Activated CD4-positive, alpha-beta memory T cell treated with anti-CD3 and anti-CD28 coated beads, Interleukin-2, amount 10 ng/mL, durations not matched to agents 7 days and 5 days (primary cell): ENCODE measurements around the gene COMMD1. TPM values are rescaled to one million over a fixed set of nuclear protein-coding genes. Genes with fewer than 3 reads are reported as not detected.
"Not testable (repeated sequence)": the region's sequence is repeated elsewhere in the genome, so short reads cannot be mapped to it uniquely, and the experiment has no call there.

ENCODE experiments used
- CTCF ChIA-PET: fragments of 350-600 bp; sonication (Branson Sonifier 250); formaldehyde crosslinking; loops from one replicate; lab custom pipeline; 2021; ENCODE audit warnings: antibody characterized with exemption, inconsistent platforms; lab: Charles Lee
- POLR2A ChIA-PET: fragments of 350-600 bp; sonication (Branson Sonifier 250); formaldehyde crosslinking; loops from one replicate; lab custom pipeline; 2021; ENCODE audit warnings: antibody characterized with exemption; lab: Charles Lee
- DNase-seq: peaks from one replicate; pipeline ENCODE4 v3.0.0-alpha.2; 2020
- H3K27ac Mint-ChIP-seq: one replicate; pipeline ENCODE4 v1.8.0; 2021; ENCODE audit warnings: mild to moderate bottlenecking, mixed read lengths
- H3K27me3 Mint-ChIP-seq: one replicate; pipeline ENCODE4 v1.8.0; 2021; ENCODE audit warnings: mixed read lengths
- H3K36me3 Mint-ChIP-seq: one replicate; pipeline ENCODE4 v1.8.0; 2021; ENCODE audit warnings: low read depth, mixed read lengths
- H3K4me1 Mint-ChIP-seq: one replicate; pipeline ENCODE4 v1.8.0; 2021; ENCODE audit warnings: mixed read lengths
- H3K4me3 Mint-ChIP-seq: one replicate; pipeline ENCODE4 v1.8.0; 2021; ENCODE audit warnings: mild to moderate bottlenecking, mixed read lengths
- H3K9me3 Mint-ChIP-seq: one replicate; pipeline ENCODE4 v1.8.0; 2021; ENCODE audit warnings: mixed read lengths
- total RNA-seq, 2 experiments: library from RNA; stranded (reverse); gene quantifications; one replicate each; pipeline ENCODE4 v1.2.3, GENCODE V29; 2021

The COMMD1 gene
- total RNA-seq, 2 experiments from 2014 or later = 25.4 to 26.9 TPM

DNA sequence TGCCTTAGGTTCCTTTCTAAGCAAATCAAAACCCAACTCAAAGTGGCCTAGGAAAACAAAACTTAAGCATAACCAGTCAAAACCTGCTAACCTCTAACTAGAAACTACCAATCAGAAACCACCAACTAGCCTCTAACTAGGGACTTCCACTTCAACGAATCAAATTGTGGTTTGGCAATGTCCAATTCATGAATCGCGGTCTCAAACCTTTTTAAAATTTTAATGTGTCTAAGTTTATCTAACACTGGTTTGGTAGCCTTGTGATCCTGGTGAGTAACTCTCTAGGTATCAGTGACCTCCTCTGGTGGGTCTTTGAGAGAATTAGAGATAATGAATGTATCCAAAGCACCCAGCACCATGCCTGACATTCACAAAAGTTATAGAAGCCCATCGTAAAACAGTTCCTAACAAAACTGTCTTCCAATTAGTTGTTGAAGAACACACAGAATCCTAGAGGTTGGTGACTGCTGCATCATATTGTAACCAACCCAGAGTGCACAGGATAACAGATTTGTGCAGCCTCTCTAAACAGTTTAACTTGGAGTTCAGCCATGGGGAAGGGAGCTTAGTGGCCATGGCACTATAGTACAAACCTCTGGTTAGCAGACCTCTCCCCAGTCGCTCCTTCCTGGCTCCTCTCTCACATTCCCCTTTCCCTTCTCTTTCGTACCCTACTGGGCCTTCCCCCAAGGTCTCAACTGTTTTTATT, 245.3 kb downstream of the COMMD1 start:
- CTCF ChIA-PET = no interaction called here
- no peak for DNase-seq

DNA sequence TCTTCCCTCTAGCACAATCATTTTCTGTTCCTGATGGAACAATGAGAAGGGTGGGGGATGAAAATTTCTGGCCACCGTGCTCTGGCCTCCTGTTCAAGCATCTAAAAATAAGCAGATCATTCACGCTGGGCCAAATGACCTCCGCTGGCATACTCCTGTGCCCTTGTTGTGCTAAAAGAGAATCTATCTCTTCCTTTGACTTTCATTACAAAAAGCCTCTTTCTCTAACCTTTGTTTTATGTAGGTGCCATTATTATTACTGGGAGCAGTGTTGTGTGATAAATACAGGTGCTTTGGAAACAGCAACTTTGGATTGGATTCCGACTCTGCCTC, 245.8 kb downstream of the COMMD1 start:
- H3K9me3 Mint-ChIP-seq = no peaks in the 10 kb centered on the region
- POLR2A ChIA-PET = no interaction called here
- no peak overlapping the region for H3K4me3 Mint-ChIP-seq
- H3K36me3 Mint-ChIP-seq = peaks cover 2% of the 10 kb centered on the region
- DNase-seq = no peak
- no peak overlapping the region for H3K27ac Mint-ChIP-seq
- peaks cover 5% of the 10 kb centered on the region for H3K4me1 Mint-ChIP-seq
- CTCF ChIA-PET = no interaction called here
- H3K27me3 Mint-ChIP-seq = no peaks in the 10 kb centered on the region

More for the DNA sequence above, 245.3 kb downstream of the COMMD1 start:
- Mint-ChIP-seq H3K9me3 (no peaks in the 10 kb centered on the region), H3K36me3 (peaks cover 2% of the 10 kb centered on the region), H3K27ac (no peak overlapping the region), H3K4me1 (peaks cover 5% of the 10 kb centered on the region), H3K4me3 (no peak overlapping the region), H3K27me3 (no peaks in the 10 kb centered on the region)
- POLR2A ChIA-PET = no interaction called here

DNA sequence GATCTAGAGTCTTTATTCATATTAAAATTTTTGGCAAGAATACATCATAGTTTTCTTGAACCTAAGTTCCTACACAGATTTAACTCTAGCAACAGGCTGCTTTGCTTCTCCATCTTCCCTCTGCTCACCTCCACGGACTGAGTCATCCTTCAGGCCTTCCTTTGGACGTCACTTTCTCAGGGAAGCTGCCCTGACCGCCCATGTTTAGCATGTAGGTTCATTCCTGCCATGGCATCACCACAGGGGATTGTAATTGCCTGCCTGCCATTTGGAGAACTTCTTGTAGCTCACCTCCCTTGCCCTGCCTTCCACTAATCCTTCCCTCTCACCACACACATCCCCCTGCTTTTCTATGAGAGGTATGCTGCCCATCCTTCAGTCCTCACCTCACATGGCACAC, 246.5 kb downstream of the COMMD1 start:
- Mint-ChIP-seq H3K27me3 (no peaks in the 10 kb centered on the region), H3K27ac (no peak overlapping the region), H3K4me1 (peaks cover 5% of the 10 kb centered on the region), H3K9me3 (no peaks in the 10 kb centered on the region), H3K4me3 (no peak overlapping the region), H3K36me3 (peaks cover 2% of the 10 kb centered on the region)
- DNase-seq = no peak
- POLR2A ChIA-PET = no interaction called here
- CTCF ChIA-PET = no interaction called here

DNA sequence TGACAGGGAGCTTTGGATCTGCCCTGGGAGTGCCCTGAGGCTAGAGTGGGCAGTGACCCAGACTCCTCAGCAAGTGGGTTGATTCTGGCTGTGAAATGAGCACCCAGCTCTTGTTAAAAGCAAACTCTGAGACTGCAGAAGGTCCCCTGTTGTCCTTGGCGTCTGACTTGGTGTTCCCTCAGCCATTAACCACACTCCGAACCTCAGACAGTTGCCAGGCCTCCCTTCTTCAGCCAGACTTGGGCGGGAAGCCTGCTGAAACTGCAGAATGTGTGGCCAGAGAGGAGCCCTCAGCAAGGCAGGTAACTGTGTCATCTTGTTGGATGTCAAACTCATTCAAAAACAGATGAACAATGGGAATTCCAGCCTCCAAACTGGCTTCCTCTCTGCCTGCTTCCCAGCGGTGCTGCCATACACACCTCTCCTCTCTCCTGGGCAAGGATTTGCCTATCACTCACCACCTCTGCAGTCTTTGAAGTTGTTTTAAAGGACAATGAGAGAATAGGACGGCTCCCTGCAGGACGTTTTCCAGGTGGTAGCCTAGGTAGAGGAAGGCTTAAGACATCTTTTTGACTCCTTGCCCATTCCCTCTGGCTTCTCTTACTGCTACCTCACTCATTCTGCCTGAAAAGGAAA, 251.5 kb downstream of the COMMD1 start:
- ChIA-PET CTCF (no interaction called here), POLR2A (no interaction called here)
- Mint-ChIP-seq H3K4me3 (no peak overlapping the region), H3K4me1 (no peaks in the 10 kb centered on the region), H3K27ac (no peak overlapping the region), H3K9me3 (no peaks in the 10 kb centered on the region), H3K27me3 (no peaks in the 10 kb centered on the region), H3K36me3 (no peaks in the 10 kb centered on the region)
- DNase-seq = no peak

DNA sequence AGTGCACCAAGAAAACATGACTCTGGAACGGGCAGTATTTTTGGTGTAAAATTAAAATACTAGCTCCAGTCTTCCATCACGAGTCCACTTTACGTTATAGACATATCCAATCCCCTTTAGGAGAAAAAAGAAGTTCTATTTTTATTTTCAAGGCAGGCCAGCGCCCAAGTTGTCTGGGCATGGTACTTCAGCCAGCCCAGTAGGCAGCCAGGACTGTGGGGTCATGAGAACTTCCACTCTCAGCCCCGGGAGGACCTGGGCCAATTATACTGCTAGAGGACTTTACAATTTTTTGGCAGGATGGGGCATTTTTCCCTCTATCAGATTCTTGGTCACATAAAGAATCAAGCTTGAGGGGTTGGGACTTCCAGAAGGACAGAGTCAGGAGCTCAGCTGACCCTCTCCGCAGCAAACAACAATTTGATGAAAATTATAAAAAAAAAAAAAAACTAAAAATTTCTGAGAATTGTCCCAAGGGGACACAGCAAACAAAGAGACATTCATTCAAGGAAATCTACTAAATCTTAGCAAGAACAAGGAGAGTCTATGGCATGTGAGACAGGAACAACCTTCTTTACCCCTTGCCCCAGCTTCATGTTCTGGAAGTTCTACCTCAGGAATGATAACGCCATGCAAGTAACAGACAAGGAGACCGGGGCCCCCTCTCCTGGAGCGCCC, 253.1 kb downstream of the COMMD1 start:
- Mint-ChIP-seq H3K27me3 (no peaks in the 10 kb centered on the region), H3K36me3 (no peaks in the 10 kb centered on the region), H3K4me3 (no peak overlapping the region), H3K27ac (no peak overlapping the region), H3K9me3 (no peaks in the 10 kb centered on the region), H3K4me1 (no peaks in the 10 kb centered on the region)
- ChIA-PET POLR2A (no interaction called here), CTCF (no interaction called here)
- DNase-seq = no peak

DNA sequence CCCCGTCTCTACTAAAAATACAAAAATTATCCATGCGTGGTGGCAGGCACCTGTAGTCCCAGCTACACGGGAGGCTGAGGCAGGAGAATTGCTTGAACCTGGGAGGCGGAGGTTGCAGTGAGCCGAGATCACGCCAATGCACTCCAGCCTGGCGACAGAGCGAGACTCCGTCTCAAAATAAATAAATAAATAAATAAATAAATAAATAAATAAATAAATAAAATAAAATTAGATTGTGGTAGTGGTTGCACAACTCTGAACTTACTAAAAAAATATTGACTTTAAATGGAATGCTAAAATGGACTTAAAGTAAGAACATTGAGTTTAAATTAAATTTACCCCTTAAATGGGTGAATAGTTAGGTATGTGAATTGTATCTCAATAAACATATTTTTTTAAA, 255.2 kb downstream of the COMMD1 start:
- POLR2A ChIA-PET, H3K36me3 Mint-ChIP-seq, DNase-seq, H3K27me3 Mint-ChIP-seq, H3K4me1 Mint-ChIP-seq, H3K9me3 Mint-ChIP-seq, CTCF ChIA-PET, H3K27ac Mint-ChIP-seq, H3K4me3 Mint-ChIP-seq: not testable (repeated sequence)

DNA sequence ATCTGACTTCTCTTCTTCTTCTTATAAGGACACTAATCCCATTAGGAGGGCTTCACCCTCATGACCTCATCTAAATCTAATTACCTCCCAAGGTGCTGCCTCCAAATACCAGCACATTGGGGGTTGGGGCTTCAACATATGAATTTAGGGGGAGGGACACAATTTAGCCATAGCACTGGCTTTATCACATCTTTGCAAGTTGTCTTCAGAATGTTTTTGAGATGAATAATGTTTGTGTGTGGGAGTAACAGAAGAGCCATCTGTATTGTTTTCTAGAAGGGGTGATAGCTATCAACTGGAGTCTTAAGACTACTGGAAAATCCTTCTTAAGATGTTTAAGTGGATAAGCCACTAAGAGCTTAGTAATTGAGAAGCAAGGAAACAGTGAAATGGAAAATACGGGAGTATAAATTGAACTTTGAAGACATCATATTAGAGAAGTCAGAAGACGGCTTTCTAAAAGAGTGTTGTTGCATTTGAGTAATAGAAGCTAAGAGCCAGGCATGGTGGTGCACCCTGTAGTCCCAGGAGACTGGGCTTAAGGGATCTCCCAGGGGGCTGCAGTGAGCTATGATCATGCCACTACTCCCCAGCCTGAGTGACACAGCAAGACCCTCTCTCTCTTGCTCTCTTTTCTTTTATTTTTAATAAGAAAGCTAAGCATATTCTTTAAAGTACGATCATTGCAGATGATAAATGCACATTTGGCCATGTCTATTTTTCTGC, 257.8 kb downstream of the COMMD1 start:
- Mint-ChIP-seq H3K36me3 (no peaks in the 10 kb centered on the region), H3K27ac (no peak overlapping the region)
- CTCF ChIA-PET = no interaction called here

DNA sequence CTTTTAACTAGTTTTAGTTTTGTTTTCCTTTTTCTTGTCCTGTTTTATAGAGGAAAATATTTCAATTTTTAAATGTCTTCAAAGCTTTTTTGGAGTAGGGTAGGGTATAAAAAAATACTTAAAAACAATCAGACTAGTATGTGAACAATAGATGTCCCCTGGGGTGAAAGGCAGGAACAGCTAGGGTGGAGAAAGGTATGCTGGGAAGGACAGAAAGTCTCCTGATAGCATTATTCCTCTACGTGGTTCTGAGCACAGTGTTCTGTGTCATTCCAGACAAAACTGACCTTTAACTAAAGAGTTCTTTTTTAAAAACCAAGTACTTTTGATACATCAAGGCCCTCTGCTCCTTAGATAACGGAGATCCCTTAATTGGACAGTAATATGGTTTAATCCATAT, 258.4 kb downstream of the COMMD1 start:
- ChIA-PET POLR2A (no interaction called here), CTCF (no interaction called here)
- Mint-ChIP-seq H3K36me3 (no peaks in the 10 kb centered on the region), H3K4me1 (no peaks in the 10 kb centered on the region), H3K27me3 (no peaks in the 10 kb centered on the region), H3K4me3 (no peak overlapping the region), H3K27ac (no peak overlapping the region), H3K9me3 (no peaks in the 10 kb centered on the region)
- DNase-seq = no peak

More for the DNA sequence above, 257.8 kb downstream of the COMMD1 start:
- Mint-ChIP-seq H3K4me3 (no peak overlapping the region), H3K9me3 (no peaks in the 10 kb centered on the region), H3K27me3 (no peaks in the 10 kb centered on the region), H3K4me1 (no peaks in the 10 kb centered on the region)
- DNase-seq = no peak
- POLR2A ChIA-PET = no interaction called here

DNA sequence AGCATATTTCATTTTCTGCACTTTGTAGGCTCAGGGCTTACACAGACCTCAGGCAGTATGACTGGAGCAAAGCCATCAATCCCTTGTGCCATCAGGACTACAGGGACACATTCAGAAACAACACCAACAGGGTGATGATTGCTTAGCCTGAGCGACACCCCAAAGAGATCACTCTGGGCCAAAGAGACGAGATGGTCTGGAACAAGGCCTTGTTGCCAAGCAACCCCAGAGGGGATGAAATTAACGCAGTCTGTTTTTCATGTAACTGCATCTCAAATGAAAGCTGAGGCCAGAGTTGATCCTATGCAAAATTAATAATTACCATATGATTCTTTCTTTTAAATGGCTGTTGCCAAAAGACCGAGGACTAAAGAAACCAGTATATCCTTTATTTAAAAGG, 270.3 kb downstream of the COMMD1 start:
- Mint-ChIP-seq H3K4me1 (no peaks in the 10 kb centered on the region), H3K9me3 (no peaks in the 10 kb centered on the region), H3K27me3 (peaks cover 1% of the 10 kb centered on the region), H3K36me3 (no peaks in the 10 kb centered on the region), H3K27ac (no peak overlapping the region), H3K4me3 (no peak overlapping the region)
- POLR2A ChIA-PET = no interaction called here
- DNase-seq = no peak
- CTCF ChIA-PET = no interaction called here

DNA sequence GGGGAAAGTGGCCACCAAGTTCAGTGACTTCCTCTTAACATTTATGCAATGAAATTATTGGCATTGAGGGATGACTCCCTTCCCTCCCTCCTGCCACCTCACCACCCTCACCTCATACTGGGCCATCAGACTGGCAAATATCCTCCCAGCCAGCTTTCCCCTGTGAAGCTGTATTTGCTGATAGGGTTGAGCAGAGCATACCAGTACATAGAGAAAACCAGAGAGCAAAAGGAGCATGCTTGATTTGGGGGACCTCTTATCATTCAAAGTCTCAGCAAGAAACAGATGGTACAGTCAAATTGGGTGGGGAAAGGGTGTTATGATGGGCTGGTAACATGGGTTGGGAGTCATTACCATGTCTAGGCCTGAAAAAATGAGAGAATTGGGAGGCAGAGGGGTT, 271.3 kb downstream of the COMMD1 start:
- no peaks in the 10 kb centered on the region for H3K4me1 Mint-ChIP-seq
- ChIA-PET POLR2A (no interaction called here), CTCF (no interaction called here)
- H3K36me3 Mint-ChIP-seq = no peaks in the 10 kb centered on the region
- peaks cover 1% of the 10 kb centered on the region for H3K27me3 Mint-ChIP-seq
- H3K4me3 Mint-ChIP-seq = no peak overlapping the region
- H3K9me3 Mint-ChIP-seq = no peaks in the 10 kb centered on the region
- no peak for DNase-seq
- H3K27ac Mint-ChIP-seq = no peak overlapping the region

DNA sequence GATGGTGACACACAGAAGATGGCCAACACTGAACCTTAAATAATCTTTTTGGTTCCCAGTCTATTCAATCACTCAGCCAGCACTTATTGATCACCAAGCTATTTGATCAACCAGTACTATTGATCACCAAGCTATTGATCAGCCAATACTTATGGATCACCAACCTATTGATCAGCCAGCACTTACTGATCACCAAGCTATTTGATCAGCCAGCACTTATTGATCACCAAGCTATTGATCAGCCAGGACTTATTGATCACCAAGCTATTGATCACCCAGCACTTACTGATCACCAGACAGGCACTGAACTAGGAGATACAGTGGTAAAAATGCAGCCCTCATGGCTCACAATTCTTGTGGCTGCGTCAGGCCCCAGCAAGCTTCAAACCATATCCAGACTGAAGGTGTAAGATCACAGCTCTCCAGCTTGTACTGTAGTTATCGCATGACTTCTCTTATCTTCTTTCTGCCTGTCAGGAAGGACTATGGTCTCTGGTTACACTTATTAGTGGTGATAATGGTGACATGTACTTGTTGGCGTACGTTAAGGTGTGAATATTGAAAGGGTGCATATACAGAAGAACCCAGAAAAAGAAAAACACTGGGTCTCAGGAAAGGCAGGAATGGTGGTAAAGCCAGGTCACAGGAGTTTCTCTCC, 272.0 kb downstream of the COMMD1 start:
- no peak overlapping the region for H3K27ac Mint-ChIP-seq
- POLR2A ChIA-PET = no interaction called here
- H3K4me1 Mint-ChIP-seq = no peaks in the 10 kb centered on the region
- H3K9me3 Mint-ChIP-seq = no peaks in the 10 kb centered on the region
- DNase-seq = no peak
- peaks cover 1% of the 10 kb centered on the region for H3K27me3 Mint-ChIP-seq
- CTCF ChIA-PET = no interaction called here
- no peak overlapping the region for H3K4me3 Mint-ChIP-seq
- H3K36me3 Mint-ChIP-seq = no peaks in the 10 kb centered on the region

DNA sequence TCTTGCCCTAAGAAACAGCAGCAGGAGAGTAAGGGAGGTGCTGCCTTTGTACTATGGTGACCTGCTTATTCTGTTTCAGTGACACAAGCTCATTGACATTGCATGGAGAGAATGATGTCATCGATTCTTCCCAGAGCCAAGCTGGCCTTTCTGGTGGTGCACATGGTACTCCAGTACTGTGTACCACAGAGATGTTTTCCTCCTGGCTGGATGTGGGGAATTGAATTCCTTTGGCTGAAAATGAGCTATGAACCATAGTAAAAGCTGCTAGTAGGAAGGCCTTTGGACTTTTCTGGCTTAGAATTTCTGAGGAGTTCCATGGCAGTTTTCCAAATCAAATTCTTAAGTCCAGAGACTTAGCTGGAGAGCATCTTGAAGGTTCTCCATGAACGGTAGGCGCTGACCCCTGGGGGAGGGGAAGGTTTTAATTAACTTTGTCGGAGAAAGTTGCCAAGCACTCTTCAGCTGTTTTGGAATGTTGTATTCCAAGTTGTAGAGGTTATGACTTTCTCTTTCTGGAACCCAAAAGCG, 273.3 kb downstream of the COMMD1 start:
- no peaks in the 10 kb centered on the region for H3K9me3 Mint-ChIP-seq
- no peaks in the 10 kb centered on the region for H3K36me3 Mint-ChIP-seq
- H3K27me3 Mint-ChIP-seq = peaks cover 1% of the 10 kb centered on the region
- POLR2A ChIA-PET = no interaction called here
- CTCF ChIA-PET = no interaction called here
- H3K27ac Mint-ChIP-seq = no peak overlapping the region
- no peak for DNase-seq
- no peak overlapping the region for H3K4me3 Mint-ChIP-seq
- no peaks in the 10 kb centered on the region for H3K4me1 Mint-ChIP-seq

DNA sequence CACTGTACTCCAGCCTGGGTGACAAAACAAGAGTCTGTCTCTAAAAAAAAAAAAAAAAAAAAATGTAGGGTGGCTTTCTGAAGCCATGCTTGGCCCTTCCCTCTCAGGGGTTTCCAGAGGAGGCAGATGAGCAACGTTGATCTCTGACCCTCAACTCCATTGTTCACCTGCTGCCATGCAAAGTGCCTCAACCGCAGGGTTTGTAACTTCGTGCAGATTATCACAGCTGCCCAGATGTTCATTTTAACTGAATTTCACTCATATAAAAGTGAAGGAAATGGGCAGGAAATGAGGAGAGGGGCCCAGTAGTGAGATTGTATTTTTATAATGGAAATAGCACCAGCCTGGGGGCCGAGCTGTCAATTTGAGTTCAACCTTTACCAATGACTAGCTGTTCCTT, 275.5 kb downstream of the COMMD1 start:
- no peak overlapping the region for H3K27ac Mint-ChIP-seq
- no peak overlapping the region for H3K4me3 Mint-ChIP-seq
- CTCF ChIA-PET = interaction anchor here (1.7 kb wide), 1 partner anchor 221 kb away, joined by 3 read pairs; no protein-coding TSS in a partner anchor
- no peaks in the 10 kb centered on the region for H3K9me3 Mint-ChIP-seq
- POLR2A ChIA-PET = no interaction called here
- no peak for DNase-seq
- H3K36me3 Mint-ChIP-seq = no peaks in the 10 kb centered on the region
- H3K4me1 Mint-ChIP-seq = no peaks in the 10 kb centered on the region
- peaks cover 1% of the 10 kb centered on the region for H3K27me3 Mint-ChIP-seq
